Sigmoid colon (tissue), 7 donors: ENCODE results near the gene DENND4A. TPM values are rescaled to one million over a fixed set of nuclear protein-coding genes. Genes with fewer than 3 reads are reported as not detected.

Experiments
- DNase-seq: peaks from one replicate; pipeline ENCODE4 v3.0.0-alpha.2; 2019
- H3K27ac ChIP-seq, 4 donors: fragments of 200-600 bp; sonication (generic); one replicate each; pipeline ENCODE4 v1.5.1; 2016 to 2019; ENCODE audit warnings: mild to moderate bottlenecking in 1 of 4
- H3K27me3 ChIP-seq, 3 donors: fragments of 200-600 bp; sonication (generic); one replicate each; pipeline ENCODE4 v1.5.1; 2019; ENCODE audit warnings: mild to moderate bottlenecking in 1 of 3
- H3K36me3 ChIP-seq, 4 donors: fragments of 200-600 bp; sonication (generic); one replicate each; pipeline ENCODE4 v1.5.1; 2016 to 2019
- H3K4me1 ChIP-seq, 4 donors: fragments of 200-600 bp; sonication (generic); one replicate each; pipeline ENCODE4 v1.5.1; 2017 to 2019
- H3K4me3 ChIP-seq, 4 donors: fragments of 200-600 bp; sonication (generic); one replicate each; pipeline ENCODE4 v1.5.1; 2017 to 2019; ENCODE audit warnings: mild to moderate bottlenecking in 2 of 4, moderate library complexity in 1 of 4
- H3K9me3 ChIP-seq, 4 donors: fragments of 200-600 bp in 3 of 4; sonication (generic) in 3 of 4; one replicate each; pipeline versions ENCODE4 v1.5.1 to v1.6.1; 2013 to 2019
- CTCF ChIP-seq, 4 experiments: fragments of 450-650 bp in 3 of 4; fragments of 200-600 bp in 1 of 4; IDR thresholded peaks; one replicate each; pipeline ENCODE4 v1.5.1; 2016 to 2019; ENCODE audit warnings: antibody characterized with exemption in 4 of 4, mild to moderate bottlenecking in 3 of 4, moderate library complexity in 2 of 4
- EP300 ChIP-seq, 4 donors: sonication (generic); formaldehyde crosslinking; IDR thresholded peaks; one replicate each; pipeline ENCODE4 v1.6.1; 2017; ENCODE audit warnings: antibody characterized with exemption in 4 of 4
- POLR2A ChIP-seq, 2 donors: fragments of 450-650 bp; IDR thresholded peaks; one replicate each; pipeline ENCODE4 v1.6.1; 2016; ENCODE audit warnings: antibody characterized with exemption in 2 of 2, mild to moderate bottlenecking in 2 of 2, moderate library complexity in 2 of 2
- POLR2AphosphoS5 ChIP-seq, 4 donors: sonication (generic); formaldehyde crosslinking; IDR thresholded peaks; one replicate each; pipeline ENCODE4 v1.6.1; 2017; ENCODE audit warnings: antibody characterized with exemption in 4 of 4
- WGBS, 2 donors: extraction: QIAGEN DNeasy Blood & Tissue Kit; methylation state at CpG; one replicate each; pipeline ENCODE4 v1.1.7; 2013; 5-methylcytosine and 5-hydroxymethylcytosine counted together
- intact Hi-C: fragments of 100-400 bp; cut with DNase I; formaldehyde crosslinking; loops from one replicate; pipeline ENCODE4 v1.15.1; 2023
- polyA plus RNA-seq, 3 donors: library from polyadenylated mRNA; stranded (reverse); fragments of 200-250 nt; gene quantifications; one replicate each; pipeline ENCODE4 v1.2.3, GENCODE V29; 2013
- total RNA-seq, 4 donors: library from RNA; depleted of rRNA; stranded (reverse); fragments of >200 nt; gene quantifications; one replicate each; pipeline ENCODE4 v1.1.0, GENCODE V29; 2016
- donor health status: healthy with polysubstance abuse.
- donor health status: Bipolar disorder and iron deficiency.
- donor health status: healthy.

Gene DENND4A
- total and polyA plus RNA-seq, 7 donors = 2.4 to 46.1 (median 29.3) TPM

DNA sequence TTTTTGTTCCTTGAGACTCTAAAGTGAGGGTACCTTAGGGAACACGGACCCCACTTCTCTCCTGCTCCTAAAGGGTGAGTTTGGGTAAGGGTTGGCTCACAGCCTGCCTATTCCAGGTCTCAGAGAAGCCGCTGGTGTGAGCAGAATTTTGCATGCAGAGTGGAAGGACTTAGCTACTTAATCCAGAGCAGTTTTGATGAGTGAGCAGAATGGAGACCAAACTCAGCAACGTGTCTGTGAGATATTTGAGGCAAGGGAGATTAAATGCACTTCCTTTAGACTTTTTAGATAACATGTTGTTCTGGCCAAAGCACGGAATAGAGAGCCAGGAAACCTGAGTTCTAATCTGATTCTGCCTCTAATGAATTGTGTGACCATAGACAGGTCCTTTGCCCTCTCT, 165.2 kb downstream of the DENND4A start:
- Histone ChIP-seq H3K27ac (no peak overlapping the region), H3K4me3 (no peak overlapping the region), H3K4me1 (no peaks in the 10 kb centered on the region), H3K36me3 (no peaks in the 10 kb centered on the region), H3K27me3 (no peaks in the 10 kb centered on the region), H3K9me3 (no peaks in the 10 kb centered on the region)
- intact Hi-C loops = no loop called here
- no peak for DNase-seq
- 85 to 86% methylated on average over 4 of the region's 4 CpGs for WGBS, 2 donors
- TF ChIP-seq CTCF (IDR thresholded peaks at IDR 0.05) (no peak), POLR2AphosphoS5 (IDR thresholded peaks at IDR 0.05) (no peak), EP300 (IDR thresholded peaks at IDR 0.05) (no peak), POLR2A (IDR thresholded peaks at IDR 0.05) (no peak)

- Histone ChIP-seq H3K27ac (no peak overlapping the region), H3K4me3 (no peak overlapping the region), H3K9me3 (no peaks in the 10 kb centered on the region), H3K4me1 (no peaks in the 10 kb centered on the region), H3K36me3 (no peaks in the 10 kb centered on the region), H3K27me3 (no peaks in the 10 kb centered on the region)
- DNase-seq = no peak
- intact Hi-C loops = no loop called here
- TF ChIP-seq CTCF (IDR thresholded peaks at IDR 0.05) (no peak), POLR2AphosphoS5 (IDR thresholded peaks at IDR 0.05) (no peak)
These were observed 169.0 kb downstream of the DENND4A start for GRCh38 chr15:65623103-65623502.

- H3K9me3 ChIP-seq = no peaks in the 10 kb centered on the region
- no peaks in the 10 kb centered on the region for H3K4me1 ChIP-seq
- WGBS, 2 donors = 95 to 96% methylated on average over 6 of the region's 6 CpGs
- TF ChIP-seq CTCF (IDR thresholded peaks at IDR 0.05) (no peak), POLR2A (IDR thresholded peaks at IDR 0.05) (no peak), POLR2AphosphoS5 (IDR thresholded peaks at IDR 0.05) (no peak), EP300 (IDR thresholded peaks at IDR 0.05) (no peak)
- no peaks in the 10 kb centered on the region for H3K36me3 ChIP-seq
- no peaks in the 10 kb centered on the region for H3K27me3 ChIP-seq
- intact Hi-C loops = no loop called here
- DNase-seq = no peak
- no peak within 1 kb of the TSS for H3K4me3 ChIP-seq
- H3K27ac ChIP-seq = no peak within 1 kb of the TSS
These were observed 170.5 kb downstream of the DENND4A start, which contains the start of gene SLC24A1 for GRCh38 chr15:65621638-65622037. Gene SLC24A1 (plus strand): TSS chr15:65621938. CDS start chr15:65624081, 2,143 bp downstream.

DNA sequence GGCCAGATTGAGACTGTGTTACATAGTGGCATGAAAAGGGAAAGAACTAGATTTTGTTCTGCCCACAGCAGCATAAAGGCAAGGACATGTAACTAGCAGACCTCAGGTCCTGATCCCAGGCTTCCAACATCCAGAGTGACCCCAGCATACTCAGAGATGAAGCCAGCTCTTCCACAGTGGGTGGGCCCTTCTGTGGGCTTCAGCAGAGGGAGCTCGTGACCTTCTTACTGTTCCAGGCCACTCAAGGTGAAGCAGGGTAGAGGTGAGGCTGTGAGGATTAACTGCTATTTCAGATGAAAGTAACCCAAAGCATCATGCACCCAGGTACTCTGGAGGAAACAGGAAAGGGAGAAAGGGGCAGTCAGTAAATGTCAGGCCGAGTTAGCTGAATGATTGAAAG, 171.3 kb downstream of the DENND4A start:
- DNase-seq = no peak
- intact Hi-C loops = no loop called here
- no peaks in the 10 kb centered on the region for H3K4me1 ChIP-seq
- H3K27me3 ChIP-seq = no peaks in the 10 kb centered on the region
- no peak overlapping the region for H3K4me3 ChIP-seq
- H3K27ac ChIP-seq = no peak overlapping the region
- no peaks in the 10 kb centered on the region for H3K36me3 ChIP-seq
- 85 to 88% methylated on average over 2 of the region's 2 CpGs for WGBS, 2 donors
- TF ChIP-seq CTCF (IDR thresholded peaks at IDR 0.05) = no peak
- no peak for TF ChIP-seq EP300 (IDR thresholded peaks at IDR 0.05)
- no peak for TF ChIP-seq POLR2A (IDR thresholded peaks at IDR 0.05)
- TF ChIP-seq POLR2AphosphoS5 (IDR thresholded peaks at IDR 0.05) = no peak
- H3K9me3 ChIP-seq = no peaks in the 10 kb centered on the region

DNA sequence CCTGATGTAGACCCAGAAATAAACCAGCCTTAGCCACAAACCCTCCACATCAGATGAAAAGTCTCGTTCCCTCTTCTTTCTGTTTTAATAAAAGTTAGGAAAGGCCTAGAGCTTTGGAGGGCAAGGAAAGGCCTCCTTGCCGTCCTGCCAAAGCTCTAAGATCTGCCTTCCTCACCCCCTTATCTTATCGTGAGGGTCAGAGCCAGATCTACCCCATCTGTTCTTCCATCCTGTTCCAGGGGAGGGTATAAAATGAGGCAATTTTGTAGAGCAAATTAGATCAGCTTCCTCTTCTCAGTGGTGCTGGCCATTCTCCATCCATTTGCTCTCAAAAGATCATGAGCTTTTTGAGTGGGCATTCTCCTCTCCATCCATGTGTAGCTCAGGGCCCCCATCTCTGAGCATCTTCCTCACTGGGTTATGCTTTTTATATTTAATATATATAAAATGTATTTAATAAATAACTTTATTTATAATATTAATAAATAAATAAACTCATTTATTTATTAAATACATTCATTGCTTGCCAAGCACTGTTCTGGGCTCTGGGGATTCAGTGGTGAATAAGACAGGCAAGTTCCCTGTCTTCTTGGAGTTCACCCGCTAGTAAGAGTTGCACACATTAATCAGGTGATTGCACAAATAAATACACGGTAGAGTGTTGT, 172.3 kb downstream of the DENND4A start:
- H3K4me1 ChIP-seq = no peaks in the 10 kb centered on the region
- intact Hi-C loops = no loop called here
- H3K27ac ChIP-seq = no peak overlapping the region
- no peaks in the 10 kb centered on the region for H3K9me3 ChIP-seq
- TF ChIP-seq POLR2AphosphoS5 (IDR thresholded peaks at IDR 0.05) = no peak
- H3K36me3 ChIP-seq = no peaks in the 10 kb centered on the region
- no peak for DNase-seq
- no peaks in the 10 kb centered on the region for H3K27me3 ChIP-seq
- 80 to 90% methylated on average over 5 of the region's 5 CpGs for WGBS, 2 donors
- no peak overlapping the region for H3K4me3 ChIP-seq
